ENCODE data around the gene UBR3.

GRCh38 chr2:169979025-169979424 lies 151.8 kb downstream of the UBR3 start:
- TF ChIP-seq CTCF (IDR thresholded peaks at IDR 0.05; ENCODE audit: low read length), result no peak
- no peak for TF ChIP-seq EZH2 (optimal IDR thresholded peaks at IDR 0.05; ENCODE audit: low read depth, low read length)

Measured in MM.1S (cell line).